Measurements from ENCODE around the gene VAT1L. TPM values are rescaled to one million over a fixed set of nuclear protein-coding genes. Genes with fewer than 3 reads are reported as not detected.

Gene VAT1L
- total RNA-seq, 1 donor from 2014 or later: 0.23 TPM

GRCh38 chr16:77833921-77834634, 45.7 kb downstream of the VAT1L start:
- ATAC-seq: no peak

GRCh38 chr16:77834635-77835540, 46.5 kb downstream of the VAT1L start:
- ATAC-seq (no peak), DNase-seq (ENCODE audit: low spot score) (no peak)

More at GRCh38 chr16:77833921-77834634, 45.7 kb downstream of the VAT1L start:
- DNase-seq (ENCODE audit: low spot score): no peak

- no peak for DNase-seq (ENCODE audit: low spot score)
Measured at GRCh38 chr16:77836801-77837200, 48.4 kb downstream of the VAT1L start.

DNA sequence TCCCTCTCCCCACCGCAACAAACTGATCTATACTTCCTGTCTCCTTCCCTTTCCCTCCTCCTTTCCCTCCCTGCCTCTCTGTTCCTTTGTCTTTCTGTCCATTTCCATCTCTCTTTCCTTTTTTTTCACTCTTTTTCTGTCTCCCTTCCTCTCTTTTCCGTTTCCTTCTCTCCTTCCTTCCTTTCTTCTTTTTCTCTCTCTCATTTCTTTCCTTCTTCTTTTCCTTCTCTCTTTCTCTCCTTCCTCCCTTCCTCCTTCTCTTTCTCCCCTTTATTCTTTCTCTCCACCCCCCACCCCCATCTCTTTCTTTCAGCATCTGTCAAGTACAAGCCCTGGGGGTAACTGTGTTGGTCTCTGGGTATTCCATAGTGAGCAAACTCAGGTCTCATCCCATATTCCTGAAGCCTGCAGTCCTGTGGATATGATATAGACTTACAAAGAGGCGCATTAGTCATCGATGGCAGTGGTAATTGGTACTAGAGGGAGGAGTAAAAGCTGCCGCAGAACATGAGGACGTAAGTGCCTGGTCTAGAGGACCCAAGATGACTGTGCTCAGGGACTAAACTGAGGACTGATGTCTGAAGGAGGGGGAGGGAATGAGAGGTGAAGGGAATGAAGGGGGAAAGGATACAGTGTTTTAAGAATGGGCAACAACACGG, 50.4 kb downstream of the VAT1L start:
- no peak for DNase-seq (ENCODE audit: low spot score)
- no peak for ATAC-seq

More at GRCh38 chr16:77836801-77837200, 48.4 kb downstream of the VAT1L start:
- no peak for ATAC-seq

GRCh38 chr16:77840093-77840492, 51.7 kb downstream of the VAT1L start:
- ATAC-seq: peak; percentile 70
- DNase-seq (ENCODE audit: low spot score): no peak

DNA sequence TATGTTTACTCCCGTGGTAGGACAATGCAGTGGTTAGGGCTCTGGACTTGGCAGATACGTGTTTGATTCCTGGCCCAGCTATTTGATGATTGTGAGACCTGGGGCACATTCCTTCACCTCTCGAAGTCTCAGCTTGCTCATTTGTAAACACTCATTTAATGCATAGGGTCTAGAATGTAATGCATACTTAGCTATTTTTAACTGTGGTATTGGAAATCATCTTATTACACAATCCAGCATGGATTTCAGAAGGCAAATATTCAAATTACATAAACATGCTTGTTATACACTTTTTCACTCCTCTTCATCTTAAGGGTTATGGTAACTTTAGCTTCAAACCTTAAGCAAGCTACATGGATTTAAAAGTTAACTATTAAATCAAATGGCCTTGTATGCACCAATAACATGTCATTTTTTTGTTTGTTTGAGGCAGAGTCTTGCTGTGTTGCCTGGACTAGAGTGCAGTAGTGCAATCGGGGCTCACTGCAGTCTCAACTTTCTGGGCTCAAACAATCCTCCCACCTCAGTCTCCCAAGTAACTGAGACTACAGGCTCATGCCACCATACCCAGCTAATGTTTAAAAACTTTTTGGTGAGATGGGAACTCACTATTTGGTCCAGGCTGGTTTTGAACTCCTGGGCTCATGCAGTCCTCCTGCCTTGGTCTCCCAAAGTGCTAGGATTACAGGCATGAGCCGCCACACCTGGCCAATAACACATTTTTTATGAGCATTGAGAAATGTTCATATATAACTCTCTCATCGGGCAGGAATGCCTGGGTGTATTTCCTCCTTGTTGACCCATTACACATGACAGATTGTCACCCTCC, 52.5 kb downstream of the VAT1L start:
- DNase-seq (ENCODE audit: low spot score) (no peak), ATAC-seq (peak; percentile 27)

GRCh38 chr16:77841502-77841763, 53.1 kb downstream of the VAT1L start:
- no peak for ATAC-seq
- no peak for DNase-seq (ENCODE audit: low spot score)

GRCh38 chr16:77842468-77842867, 54.1 kb downstream of the VAT1L start:
- DNase-seq (ENCODE audit: low spot score): no peak
- ATAC-seq: no peak

DNA sequence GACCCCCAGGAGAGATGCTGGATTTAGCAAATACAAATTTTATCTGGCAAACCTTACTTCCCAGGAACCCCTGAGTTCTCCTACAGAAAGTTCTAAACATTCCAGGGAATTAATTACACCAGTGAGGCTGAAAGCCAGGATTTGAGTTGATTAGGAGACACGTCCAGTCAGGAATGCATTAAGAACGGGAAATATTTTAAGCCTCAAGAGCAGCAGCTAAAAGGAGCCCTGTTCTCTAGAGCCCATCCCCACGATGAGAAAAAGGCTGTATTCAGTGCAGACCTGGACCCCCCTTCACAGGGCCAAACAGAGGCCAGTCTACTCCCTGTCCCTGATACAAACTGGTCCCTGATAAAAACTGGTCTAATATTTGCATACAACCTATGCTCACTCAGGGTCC, 55.0 kb downstream of the VAT1L start:
- ATAC-seq (no peak), DNase-seq (ENCODE audit: low spot score) (no peak)

GRCh38 chr16:77844801-77845200, 56.4 kb downstream of the VAT1L start:
- no peak for DNase-seq (ENCODE audit: low spot score)

GRCh38 chr16:77849646-77850258, 61.4 kb downstream of the VAT1L start:
- DNase-seq (ENCODE audit: low spot score) (no peak), ATAC-seq (no peak)

More at GRCh38 chr16:77844801-77845200, 56.4 kb downstream of the VAT1L start:
- no peak for ATAC-seq

DNA sequence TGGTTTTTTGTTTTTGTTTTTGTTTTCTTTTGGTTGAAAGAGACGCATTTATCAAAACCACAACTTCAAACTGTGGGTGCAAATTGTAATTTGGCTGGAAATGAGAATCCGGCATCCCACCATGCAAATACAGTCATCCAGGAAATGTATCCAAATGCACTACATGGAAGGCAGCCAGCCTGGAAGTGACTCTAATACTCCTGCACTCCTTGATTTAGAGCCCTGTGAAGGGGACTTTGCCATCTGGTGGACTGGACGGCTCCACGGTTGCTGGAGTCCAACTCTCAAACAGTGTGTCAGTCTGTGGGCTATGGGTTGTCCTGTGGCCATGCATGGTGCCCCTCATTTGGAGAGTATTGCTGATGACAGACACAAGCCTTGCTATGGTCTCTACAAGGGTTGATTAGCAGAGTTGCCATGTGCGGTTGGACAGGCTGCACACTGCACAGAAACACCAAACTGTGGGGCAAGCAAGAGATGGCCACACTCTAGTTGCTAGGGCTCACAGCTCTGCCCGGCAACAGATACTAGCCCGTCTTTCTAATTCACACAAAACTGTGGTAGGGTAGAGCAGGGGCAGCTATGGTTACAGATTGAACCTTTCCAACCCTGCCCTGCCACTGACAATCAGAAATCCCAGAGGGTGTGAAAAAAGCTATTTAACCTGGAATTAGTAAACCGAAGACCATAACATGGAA, 62.4 kb downstream of the VAT1L start:
- DNase-seq (ENCODE audit: low spot score): no peak

GRCh38 chr16:77853161-77853560, 64.8 kb downstream of the VAT1L start:
- no peak for DNase-seq (ENCODE audit: low spot score)
- no peak for ATAC-seq

More for the DNA sequence above, 62.4 kb downstream of the VAT1L start:
- ATAC-seq: no peak

GRCh38 chr16:77856438-77857160, 68.2 kb downstream of the VAT1L start:
- ATAC-seq (no peak), DNase-seq (ENCODE audit: low spot score) (no peak)

GRCh38 chr16:77858060-77858459, 69.7 kb downstream of the VAT1L start:
- DNase-seq (ENCODE audit: low spot score) (no peak), ATAC-seq (no peak)

- DNase-seq (ENCODE audit: low spot score) (no peak), ATAC-seq (no peak)
Measured at GRCh38 chr16:77859493-77860232, 71.3 kb downstream of the VAT1L start.

DNA sequence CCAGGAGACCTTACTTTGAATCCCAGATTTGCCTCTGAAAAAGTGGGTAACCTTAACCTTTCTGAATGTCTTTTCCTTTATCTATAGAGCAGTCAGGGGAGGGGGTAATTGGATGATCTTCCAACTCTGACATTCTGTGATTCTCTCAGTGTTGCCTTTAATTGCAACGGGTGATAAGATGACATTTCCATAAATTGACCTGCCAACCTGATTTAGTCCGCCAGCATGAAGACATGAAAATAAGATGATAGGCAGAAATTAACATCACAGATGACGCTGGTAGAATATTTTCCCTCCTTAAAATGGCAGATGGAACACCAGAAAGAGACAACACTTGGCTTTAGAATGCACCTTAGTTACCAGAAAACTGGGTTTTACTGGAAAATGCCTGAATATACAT, 72.6 kb downstream of the VAT1L start:
- ATAC-seq (no peak), DNase-seq (ENCODE audit: low spot score) (no peak)

DNA sequence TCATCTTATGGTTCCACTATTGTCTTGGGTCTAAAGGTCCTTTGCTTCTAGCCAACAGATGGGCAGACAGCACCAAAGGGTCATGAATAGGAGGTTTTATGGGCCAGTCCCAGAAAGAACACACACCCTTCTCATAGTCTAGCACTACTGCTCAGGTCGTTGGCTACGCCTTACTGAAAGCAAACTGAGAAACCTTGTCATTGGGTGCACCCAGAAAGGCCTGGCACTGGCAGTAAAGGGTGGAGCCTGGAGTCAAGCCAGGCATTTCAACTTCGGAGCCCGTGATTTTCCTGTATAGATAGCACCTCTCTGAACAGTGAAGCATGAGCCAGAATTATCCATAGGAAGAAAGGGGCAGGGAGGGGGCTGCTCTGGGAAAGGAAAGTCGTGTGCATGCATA, 74.9 kb downstream of the VAT1L start:
- DNase-seq (ENCODE audit: low spot score) (no peak), ATAC-seq (no peak)

All from left lobe of liver (tissue), 2 donors.